AG09309 (cell line): ENCODE results near the gene ZSCAN5C.

ENCODE experiments used
- DNase-seq: peaks from one replicate; pipeline ENCODE4 v3.0.0-alpha.2; 2010; ENCODE audit warnings: low read depth
- H3K4me3 ChIP-seq: 2 replicates; pipeline ENCODE4 v1.5.1; 2011; ENCODE audit warnings: mild to moderate bottlenecking, low read depth, low read length, moderate library complexity; ENCODE audit not compliant: control insufficient read depth
- TF ChIP-seq, protein P1 (sequence below): IDR thresholded peaks from 2 replicates; pipeline ENCODE4 v1.5.1; 2011; ENCODE audit warnings: mild to moderate bottlenecking, low read depth, low read length, inconsistent platforms; ENCODE audit not compliant: insufficient read depth, control insufficient read depth; ENCODE audit errors: missing control alignments

The ZSCAN5C gene

GRCh38 chr19:56159009-56159559 lies 43.0 kb upstream of the ZSCAN5C start:
- H3K4me3 ChIP-seq: no peak overlapping the region
- no peak for DNase-seq
- TF ChIP-seq, protein P1, sequence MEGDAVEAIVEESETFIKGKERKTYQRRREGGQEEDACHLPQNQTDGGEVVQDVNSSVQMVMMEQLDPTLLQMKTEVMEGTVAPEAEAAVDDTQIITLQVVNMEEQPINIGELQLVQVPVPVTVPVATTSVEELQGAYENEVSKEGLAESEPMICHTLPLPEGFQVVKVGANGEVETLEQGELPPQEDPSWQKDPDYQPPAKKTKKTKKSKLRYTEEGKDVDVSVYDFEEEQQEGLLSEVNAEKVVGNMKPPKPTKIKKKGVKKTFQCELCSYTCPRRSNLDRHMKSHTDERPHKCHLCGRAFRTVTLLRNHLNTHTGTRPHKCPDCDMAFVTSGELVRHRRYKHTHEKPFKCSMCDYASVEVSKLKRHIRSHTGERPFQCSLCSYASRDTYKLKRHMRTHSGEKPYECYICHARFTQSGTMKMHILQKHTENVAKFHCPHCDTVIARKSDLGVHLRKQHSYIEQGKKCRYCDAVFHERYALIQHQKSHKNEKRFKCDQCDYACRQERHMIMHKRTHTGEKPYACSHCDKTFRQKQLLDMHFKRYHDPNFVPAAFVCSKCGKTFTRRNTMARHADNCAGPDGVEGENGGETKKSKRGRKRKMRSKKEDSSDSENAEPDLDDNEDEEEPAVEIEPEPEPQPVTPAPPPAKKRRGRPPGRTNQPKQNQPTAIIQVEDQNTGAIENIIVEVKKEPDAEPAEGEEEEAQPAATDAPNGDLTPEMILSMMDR: no peak

DNA sequence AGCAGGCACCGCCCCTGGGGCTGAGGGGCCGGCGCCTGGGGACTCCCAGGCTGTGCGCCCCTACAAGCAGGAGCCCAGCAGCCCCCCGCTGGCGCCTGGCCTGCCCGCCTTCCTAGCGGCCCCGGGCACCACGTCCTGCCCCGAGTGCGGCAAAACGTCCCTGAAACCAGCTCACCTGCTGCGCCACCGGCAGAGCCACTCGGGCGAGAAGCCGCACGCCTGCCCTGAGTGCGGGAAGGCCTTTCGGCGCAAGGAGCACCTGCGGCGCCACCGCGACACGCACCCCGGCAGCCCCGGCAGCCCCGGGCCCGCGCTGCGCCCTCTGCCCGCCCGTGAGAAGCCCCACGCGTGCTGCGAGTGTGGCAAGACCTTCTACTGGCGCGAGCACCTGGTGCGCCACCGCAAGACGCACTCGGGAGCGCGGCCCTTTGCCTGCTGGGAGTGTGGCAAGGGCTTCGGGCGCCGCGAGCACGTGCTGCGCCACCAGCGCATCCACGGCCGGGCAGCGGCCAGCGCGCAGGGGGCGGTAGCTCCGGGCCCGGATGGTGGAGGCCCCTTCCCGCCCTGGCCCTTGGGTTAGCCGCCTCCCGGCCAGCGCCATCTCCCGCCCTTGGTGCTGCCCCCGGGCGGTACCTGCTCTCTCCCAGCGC lies 42.3 kb upstream of the ZSCAN5C start:
- no peak for DNase-seq
- TF ChIP-seq, protein P1: no peak
- H3K4me3 ChIP-seq: no peak overlapping the region

GRCh38 chr19:56161534-56161933 lies 40.5 kb upstream of the ZSCAN5C start:
- TF ChIP-seq, protein P1: no peak
- no peak for DNase-seq
- no peak overlapping the region for H3K4me3 ChIP-seq

DNA sequence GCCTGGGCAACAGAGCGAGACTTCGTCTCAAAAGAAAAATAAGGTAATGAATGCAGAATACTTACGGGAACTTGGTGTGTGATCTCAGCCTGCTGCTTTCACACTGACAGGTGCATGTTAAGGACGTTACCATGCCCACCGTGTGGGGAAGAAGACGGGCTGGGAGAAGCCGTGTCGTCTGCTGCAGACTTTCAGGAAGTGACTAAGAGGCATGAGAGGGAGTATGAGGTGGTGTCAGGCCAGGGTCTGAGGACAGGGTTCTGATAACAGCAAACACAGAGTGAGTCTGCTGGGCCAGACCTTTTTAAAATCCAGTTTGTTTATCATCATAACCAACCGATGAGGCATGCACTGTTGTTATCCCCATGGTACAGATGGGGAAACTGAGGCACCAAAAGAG lies 39.8 kb upstream of the ZSCAN5C start:
- no peak overlapping the region for H3K4me3 ChIP-seq
- no peak for DNase-seq
- TF ChIP-seq, protein P1: no peak

DNA sequence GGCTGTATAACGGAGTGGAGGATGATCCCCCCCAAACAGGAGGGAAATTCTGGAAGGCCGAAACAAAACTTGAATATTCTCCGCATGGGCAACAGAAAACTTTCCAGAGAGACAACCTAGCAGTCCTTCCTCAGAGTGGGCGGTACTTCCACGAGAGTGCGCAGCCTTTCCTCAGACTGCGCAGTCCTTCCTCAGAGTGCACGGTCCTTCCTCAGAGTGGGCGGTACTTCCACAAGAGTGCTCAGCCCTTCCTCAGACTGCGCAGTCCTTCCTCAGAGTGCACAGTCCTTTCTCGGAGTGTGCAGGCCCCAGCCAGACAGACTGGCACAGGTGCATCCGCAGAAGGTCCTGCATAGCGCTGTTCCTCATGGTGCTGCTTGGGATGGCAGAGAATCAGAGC lies 39.0 kb upstream of the ZSCAN5C start:
- no peak for DNase-seq
- H3K4me3 ChIP-seq: no peak overlapping the region
- TF ChIP-seq, protein P1: no peak

DNA sequence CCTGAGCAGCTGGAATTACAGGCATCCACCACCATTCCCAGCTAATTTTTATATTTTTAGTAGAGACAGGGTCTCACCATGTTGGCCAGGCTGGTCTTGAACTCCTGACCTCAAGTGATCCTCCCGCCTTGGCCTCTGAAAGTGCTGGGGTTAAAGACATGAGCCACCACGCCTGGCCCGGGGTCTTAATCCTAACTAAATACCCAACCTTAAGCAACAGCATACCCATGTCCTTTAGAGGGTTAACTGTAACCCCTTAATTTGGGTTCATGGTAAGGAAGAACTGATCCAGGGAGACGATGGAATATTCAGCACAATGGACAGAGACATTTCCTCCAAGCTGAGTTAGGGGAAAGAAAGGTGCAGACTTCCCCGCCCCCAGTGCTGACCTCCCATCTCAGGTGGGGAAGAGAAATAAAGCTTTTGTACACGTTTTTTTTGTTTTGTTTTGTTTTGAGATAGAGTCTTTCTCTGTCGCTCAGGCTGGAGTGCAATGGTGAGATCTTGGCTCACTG lies 35.0 kb upstream of the ZSCAN5C start:
- TF ChIP-seq, protein P1: no peak
- DNase-seq: no peak

More for the DNA sequence above, 35.0 kb upstream of the ZSCAN5C start:
- H3K4me3 ChIP-seq: no peak overlapping the region
